Measurements from ENCODE around the gene MYLK.

MYLK gene

GRCh38 chr3:123633530-123633929, 250.6 kb downstream of the MYLK start:
- H3K27ac ChIP-seq (replicated peaks): no peak overlapping the region
- no peak for DNase-seq (ENCODE audit: low read depth in 1 of 2, low spot score in 1 of 2)
- no peaks in the 10 kb centered on the region for H3K27me3 ChIP-seq (ENCODE audit: insufficient read depth, poor library complexity, severe bottlenecking)
- TF ChIP-seq POLR2AphosphoS5 (IDR thresholded peaks at IDR 0.05; ENCODE audit: low read depth) (no peak), GABPA (IDR thresholded peaks at IDR 0.05; ENCODE audit: low read depth) (no peak), CTCF (IDR thresholded peaks at IDR 0.05; ENCODE audit: insufficient read depth, low read length) (no peak), REST (IDR thresholded peaks at IDR 0.05; ENCODE audit: insufficient replicate concordance, low read depth) (no peak), SPI1 (IDR thresholded peaks at IDR 0.05; ENCODE audit: borderline replicate concordance, low read depth) (no peak)
- no peak overlapping the region for H3K4me3 ChIP-seq (replicated peaks; ENCODE audit: insufficient read depth, low read length)

GRCh38 chr3:123632161-123632655, 251.9 kb downstream of the MYLK start:
- no peak overlapping the region for H3K27ac ChIP-seq (replicated peaks)
- no peaks in the 10 kb centered on the region for H3K27me3 ChIP-seq (ENCODE audit: insufficient read depth, poor library complexity, severe bottlenecking)
- TF ChIP-seq CTCF (IDR thresholded peaks at IDR 0.05; ENCODE audit: insufficient read depth, low read length) (no peak), SPI1 (IDR thresholded peaks at IDR 0.05; ENCODE audit: borderline replicate concordance, low read depth) (no peak), POLR2AphosphoS5 (IDR thresholded peaks at IDR 0.05; ENCODE audit: low read depth) (no peak), REST (IDR thresholded peaks at IDR 0.05; ENCODE audit: insufficient replicate concordance, low read depth) (no peak), GABPA (IDR thresholded peaks at IDR 0.05; ENCODE audit: low read depth) (no peak)
- no peak overlapping the region for H3K4me3 ChIP-seq (replicated peaks; ENCODE audit: insufficient read depth, low read length)
- DNase-seq (ENCODE audit: low read depth in 1 of 2, low spot score in 1 of 2): no peak

GRCh38 chr3:123629747-123630047, 254.4 kb downstream of the MYLK start:
- no peak overlapping the region for H3K27ac ChIP-seq (replicated peaks)
- TF ChIP-seq SPI1 (IDR thresholded peaks at IDR 0.05; ENCODE audit: borderline replicate concordance, low read depth) (no peak), GABPA (IDR thresholded peaks at IDR 0.05; ENCODE audit: low read depth) (no peak)

GRCh38 chr3:123628996-123629746, 255.0 kb downstream of the MYLK start:
- H3K4me3 ChIP-seq (replicated peaks; ENCODE audit: insufficient read depth, low read length): no peak overlapping the region
- no peak for DNase-seq (ENCODE audit: low read depth in 1 of 2, low spot score in 1 of 2)
- no peak for TF ChIP-seq SPI1 (IDR thresholded peaks at IDR 0.05; ENCODE audit: borderline replicate concordance, low read depth)
- TF ChIP-seq POLR2AphosphoS5 (IDR thresholded peaks at IDR 0.05; ENCODE audit: low read depth): no peak
- TF ChIP-seq GABPA (IDR thresholded peaks at IDR 0.05; ENCODE audit: low read depth): no peak
- TF ChIP-seq REST (IDR thresholded peaks at IDR 0.05; ENCODE audit: insufficient replicate concordance, low read depth): no peak
- no peak for TF ChIP-seq CTCF (IDR thresholded peaks at IDR 0.05; ENCODE audit: insufficient read depth, low read length)
- H3K27me3 ChIP-seq (ENCODE audit: insufficient read depth, poor library complexity, severe bottlenecking): no peaks in the 10 kb centered on the region
- no peak overlapping the region for H3K27ac ChIP-seq (replicated peaks)

More at GRCh38 chr3:123629747-123630047, 254.4 kb downstream of the MYLK start:
- Histone ChIP-seq H3K4me3 (replicated peaks; ENCODE audit: insufficient read depth, low read length) (no peak overlapping the region), H3K27me3 (ENCODE audit: insufficient read depth, poor library complexity, severe bottlenecking) (no peaks in the 10 kb centered on the region)
- DNase-seq (ENCODE audit: low read depth in 1 of 2, low spot score in 1 of 2): no peak

All from HL-60 (cell line).